SW 1271 (cell line): ENCODE data around the gene ENTPD8.
A peak's percentile ranks its signal among the peaks of the same experiment; 100 is the strongest.
"Not testable (repeated sequence)": the region's sequence is repeated elsewhere in the genome, so short reads cannot be mapped to it uniquely, and the experiment has no call there.

Experiments used
- DNase-seq, 2 experiments: peaks; one replicate each; lab custom pipeline; 2025; lab: John Stamatoyannopoulos, UW

Gene ENTPD8

DNA sequence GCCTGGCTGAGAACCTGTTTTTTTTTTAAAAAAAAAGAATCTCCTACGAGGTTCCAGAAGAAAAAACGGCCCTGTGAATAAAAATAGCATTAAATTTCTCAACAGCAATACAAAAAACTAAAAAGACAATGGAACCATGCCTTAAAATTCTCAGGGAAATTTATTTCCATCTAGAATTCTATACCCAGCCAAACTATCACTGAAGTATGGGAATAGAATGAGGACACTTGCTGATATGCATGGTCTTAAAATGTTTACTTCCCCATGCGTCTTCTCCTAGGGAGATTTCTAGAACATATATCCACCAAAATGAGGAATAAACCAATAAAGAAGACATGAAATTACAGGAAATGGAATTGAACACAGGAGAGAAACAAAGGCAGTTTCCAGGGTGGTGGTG lies 34.5 kb upstream of the ENTPD8 start:
- no peak for DNase-seq

GRCh38 chr9:137474271-137474670 lies 33.1 kb upstream of the ENTPD8 start:
- no peak for DNase-seq

DNA sequence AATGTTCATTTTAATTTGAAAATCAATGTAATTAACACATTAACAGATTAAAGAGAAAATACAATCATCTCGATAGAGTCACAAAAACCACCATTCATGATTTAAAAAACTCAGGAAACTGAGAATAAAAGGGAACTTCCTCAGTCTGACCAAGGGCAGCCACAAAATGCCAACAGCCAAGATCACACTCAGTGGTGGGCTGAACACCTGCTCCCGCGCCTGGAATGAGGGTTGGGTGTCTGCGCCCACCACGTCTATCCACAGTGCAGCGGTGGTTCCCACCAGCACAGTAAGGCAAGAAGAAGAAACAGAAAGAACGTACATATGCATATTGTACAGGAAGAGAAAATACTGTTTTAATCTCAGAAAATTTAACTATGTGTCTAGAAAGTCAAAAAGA lies 29.6 kb upstream of the ENTPD8 start:
- DNase-seq: no peak

DNA sequence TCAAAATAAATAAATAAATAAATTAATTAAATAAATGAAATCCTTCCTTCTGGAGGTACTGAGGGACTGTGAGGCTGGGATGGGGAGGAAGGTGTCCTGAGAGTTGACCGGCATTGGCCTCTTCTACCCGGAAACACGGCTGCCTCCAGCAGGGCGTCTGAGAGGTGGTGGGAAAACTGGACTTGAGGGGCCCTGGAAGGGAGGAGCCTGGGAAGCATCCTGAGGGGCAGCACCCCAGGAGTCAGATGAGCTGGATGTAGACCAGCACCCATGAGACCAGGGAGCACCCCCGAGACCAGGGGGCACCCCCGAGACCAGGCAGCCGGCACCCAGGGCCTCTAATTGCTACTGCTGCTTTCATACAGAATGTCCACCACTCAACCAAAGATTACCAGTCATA lies 26.7 kb upstream of the ENTPD8 start:
- no peak for DNase-seq

DNA sequence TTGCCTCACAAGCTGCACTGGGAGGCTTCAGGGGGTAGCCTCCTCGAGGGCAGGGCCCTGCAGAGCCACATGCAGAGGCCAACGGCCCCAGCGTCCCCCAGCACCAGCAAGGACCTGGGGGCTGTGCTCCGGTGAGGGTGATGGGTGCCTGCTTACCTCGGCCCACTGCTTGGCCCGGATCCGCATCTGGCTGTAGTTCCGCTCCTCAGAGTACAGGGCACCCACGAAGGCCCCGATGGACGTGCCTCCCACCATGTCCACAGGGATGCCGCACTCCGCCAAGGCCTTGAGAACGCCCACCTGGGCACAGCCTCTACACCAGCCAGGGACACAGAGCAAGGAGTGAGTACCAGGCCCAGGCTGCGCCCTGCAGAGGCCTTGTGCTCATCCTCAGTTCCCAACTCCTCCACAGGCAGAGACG lies 26.0 kb upstream of the ENTPD8 start:
- no peak for DNase-seq

DNA sequence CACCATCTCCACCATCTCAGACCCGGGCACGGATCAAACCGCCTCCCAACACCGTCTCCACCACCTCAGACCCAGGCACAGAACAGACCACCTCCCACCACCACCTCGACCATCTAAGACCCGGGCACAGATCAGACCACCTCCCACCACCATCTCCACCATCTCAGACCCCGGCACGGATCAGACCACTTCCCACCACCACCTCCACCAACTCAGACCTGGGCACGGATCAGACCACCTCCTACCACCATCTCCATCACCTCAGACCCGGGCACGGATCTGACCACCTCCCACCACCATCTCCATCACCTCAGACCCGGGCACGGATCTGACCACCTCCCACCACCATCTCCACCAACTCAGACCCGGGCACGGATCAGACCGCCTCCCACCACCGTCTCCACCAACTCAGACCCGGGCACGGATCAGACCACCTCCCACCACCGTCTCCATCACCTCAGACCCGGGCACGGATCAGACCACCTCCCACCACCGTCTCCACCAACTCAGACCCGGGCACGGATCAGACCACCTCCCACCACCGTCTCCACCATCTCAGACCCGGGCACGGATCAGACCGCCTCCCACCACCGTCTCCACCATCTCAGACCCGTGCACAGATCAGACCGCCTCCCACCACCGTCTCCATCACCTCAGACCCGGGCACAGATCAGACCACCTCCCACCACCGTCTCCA lies 25.4 kb upstream of the ENTPD8 start:
- DNase-seq: not testable (repeated sequence)

DNA sequence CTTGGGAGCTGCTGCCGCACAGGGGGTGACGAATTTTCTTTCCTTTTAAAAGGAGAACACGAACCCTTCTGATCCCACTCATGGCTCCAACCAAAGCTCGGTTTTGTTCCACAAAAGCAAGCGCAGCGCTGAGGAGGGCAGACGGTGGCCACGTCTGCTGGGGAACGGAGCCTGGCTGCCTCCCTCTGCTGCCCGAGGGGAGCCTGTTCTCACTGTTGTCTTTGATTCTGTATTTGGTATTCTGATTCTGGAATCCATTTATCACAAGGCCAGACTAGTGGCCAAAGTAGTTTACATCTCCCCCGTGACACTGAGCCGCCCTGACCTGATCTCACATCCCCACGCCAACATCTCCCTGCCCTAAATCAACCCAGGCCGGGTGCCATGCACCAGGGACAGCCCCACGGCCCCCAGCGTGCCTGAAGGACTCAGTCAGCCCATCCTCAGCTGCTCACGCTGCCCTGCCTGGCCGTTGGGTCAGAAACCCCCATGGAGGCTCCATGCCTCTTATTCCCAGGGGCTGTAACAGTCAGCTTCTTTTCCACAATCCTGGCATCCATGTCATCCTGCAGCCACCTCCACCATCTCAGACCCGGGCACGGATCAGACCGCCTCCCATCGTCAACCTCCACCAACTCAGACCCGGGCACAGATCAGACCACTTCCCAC lies 24.7 kb upstream of the ENTPD8 start:
- no peak for DNase-seq

- no peak for DNase-seq
Observed at GRCh38 chr9:137465000-137465719, 24.0 kb upstream of the ENTPD8 start.

DNA sequence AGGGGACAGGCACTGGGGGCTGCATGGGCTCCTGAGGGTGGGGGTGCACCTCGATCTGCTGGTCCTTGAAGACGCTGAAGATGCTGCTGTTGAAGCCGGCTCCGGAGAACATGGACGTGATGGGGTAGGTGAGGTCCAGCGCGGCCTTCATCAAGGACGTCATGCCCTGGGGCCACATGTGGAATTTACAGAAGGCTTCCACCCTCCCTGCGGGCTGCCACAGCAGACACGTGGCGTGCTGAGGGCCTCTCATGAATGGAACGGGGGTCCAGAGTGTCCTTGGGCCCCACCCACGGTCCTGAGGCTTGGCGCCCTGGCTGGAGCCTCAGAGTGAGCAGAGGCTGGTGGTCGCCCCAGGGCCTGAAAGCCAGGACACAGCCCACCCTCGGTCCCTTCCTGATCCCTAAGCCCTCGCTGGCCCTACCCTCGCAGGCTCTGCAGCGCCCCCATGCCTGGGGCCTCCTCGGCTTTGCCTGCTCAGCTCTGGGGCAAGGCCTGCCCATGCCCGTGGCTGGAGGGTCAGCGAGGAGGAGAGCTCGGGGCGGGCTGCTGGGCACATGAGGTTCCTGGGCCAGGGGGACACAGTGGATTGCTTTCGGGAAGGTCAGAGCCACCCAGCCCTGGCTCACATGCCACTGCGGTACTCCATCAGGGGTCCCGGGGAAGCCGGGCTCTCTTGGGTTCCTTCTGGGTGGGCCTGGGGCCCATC lies 23.3 kb upstream of the ENTPD8 start:
- DNase-seq: no peak

DNA sequence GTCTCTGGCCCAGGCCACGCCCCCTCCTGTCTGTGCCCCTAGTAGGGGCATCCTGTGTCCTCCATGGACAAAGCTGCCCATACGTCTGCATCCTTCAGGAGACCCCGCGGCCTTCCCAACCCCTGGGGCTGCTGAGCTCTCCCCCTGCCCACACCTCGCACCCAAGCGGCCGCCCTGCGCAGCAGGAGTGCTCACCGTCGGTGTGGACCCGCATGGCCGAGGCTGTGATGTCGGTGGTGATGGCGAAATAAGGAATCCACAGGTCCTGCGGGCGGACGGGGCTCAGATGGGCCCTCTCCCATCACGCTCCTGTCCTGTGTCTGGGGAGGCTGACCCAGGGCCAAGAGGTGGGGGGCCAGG lies 22.8 kb upstream of the ENTPD8 start:
- DNase-seq: no peak

GRCh38 chr9:137462986-137463930 lies 22.1 kb upstream of the ENTPD8 start:
- DNase-seq: no peak

- DNase-seq: no peak
Observed at GRCh38 chr9:137462396-137462985, 21.3 kb upstream of the ENTPD8 start.

DNA sequence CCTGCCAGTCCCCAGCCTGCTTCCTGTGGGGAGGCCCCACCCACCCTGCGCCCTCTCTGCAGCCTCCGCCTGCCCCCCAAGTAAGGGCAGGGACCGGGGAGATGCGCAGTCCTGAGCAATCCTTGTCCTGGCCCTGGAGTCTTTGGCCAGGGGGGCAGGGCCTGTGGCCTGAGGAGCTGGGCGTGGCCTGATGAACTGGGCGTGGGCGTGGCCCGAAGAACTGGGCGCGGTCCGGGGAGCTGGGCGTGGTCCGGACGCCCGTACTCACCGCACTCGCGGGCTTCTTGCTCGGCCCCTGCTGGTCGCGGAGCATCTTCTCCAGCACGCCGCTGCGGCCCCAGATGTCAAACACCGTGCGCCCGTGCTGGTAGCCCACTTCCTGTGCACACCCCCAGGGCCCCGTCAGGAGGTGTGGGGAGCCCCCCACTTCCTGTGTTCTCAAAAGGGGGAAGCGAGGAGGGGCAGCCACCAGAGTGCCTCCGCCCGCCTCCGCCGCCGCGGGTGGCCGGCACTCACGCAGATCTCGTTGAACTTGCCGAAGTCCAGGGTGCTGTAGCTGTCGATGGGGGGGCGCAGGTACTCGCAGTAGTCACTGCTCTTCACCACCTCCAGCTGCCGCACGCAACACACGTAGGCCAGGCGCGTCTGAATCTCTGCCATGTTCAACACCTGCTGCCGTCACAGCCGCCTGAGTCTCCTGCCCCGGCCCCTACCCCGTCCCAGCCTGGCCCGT lies 20.7 kb upstream of the ENTPD8 start:
- no peak for DNase-seq

- DNase-seq: no peak
Observed at GRCh38 chr9:137461316-137461662, 20.1 kb upstream of the ENTPD8 start.

DNA sequence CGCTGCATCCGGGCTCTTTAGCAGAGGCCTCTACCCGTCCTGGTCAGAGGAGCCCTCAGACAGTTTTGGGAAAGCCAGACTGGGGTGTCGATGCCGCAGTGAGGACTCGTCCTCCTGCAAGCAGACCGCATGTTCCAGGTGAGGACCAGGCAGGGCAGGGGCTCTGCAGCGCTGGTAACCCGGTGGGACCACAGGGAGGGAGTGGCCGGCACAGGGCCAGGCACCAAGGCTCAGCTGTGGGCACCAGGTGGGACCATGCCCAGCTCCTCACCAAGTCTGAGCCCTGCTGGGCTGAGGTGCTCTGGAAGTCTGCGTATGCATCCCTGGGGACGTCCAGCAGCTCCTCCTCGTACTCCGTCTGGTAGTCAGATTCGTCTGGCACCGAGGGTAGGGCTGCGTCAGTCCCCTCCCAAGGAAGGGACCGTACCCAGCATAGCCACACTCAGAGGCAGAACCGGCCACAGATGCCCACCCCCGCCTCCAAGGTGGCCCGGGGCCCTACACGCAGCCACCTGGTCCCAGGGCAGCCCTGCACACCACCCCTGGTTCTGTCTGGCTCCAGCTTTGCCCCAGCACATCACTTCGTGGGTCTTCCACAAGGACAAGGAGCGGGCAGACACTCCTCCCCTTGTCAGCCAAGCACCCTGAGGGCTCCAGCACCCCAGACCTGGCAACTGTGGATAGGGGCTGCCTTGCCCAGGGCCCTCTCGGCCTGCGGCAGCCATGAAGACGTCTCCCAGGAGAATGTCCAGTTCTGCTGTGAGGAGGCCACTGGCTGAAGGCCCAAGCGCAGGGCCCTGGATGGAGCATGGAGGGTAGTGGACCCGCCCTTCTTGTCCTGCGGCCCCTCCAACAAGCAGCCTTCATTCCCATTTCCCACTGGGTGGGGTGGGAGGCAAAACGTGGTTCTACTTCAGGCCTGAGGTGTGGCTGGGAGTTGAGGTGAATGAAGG lies 19.5 kb upstream of the ENTPD8 start:
- no peak for DNase-seq

GRCh38 chr9:137459601-137460362 lies 18.6 kb upstream of the ENTPD8 start:
- no peak for DNase-seq

DNA sequence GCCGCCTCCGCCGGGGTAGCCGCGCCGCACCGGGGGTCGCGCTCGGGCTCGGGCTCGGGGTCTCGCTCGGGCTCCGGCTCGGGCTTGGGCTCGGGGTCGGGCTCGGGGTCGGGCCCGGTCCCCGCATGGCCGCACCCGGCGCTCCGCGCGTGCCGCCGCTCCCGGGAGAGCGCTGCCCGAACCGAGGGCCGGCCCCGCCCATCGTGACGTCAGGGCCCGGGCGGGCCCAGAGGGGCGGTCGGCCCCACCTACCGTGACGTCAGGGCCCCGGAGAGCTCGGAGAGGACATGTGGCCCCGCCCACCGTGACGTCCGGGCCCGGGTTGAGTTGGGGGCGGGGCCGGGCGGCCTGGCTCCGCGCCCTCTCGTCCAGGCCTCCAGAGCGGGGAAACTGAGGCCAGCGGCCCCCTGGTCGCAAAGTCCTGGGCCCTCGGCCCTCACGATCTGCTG lies 18.0 kb upstream of the ENTPD8 start, which contains the start of gene NSMF:
Gene NSMF (minus strand): TSS at position 183 of the 449 bp plus-strand sequence. CDS start 232 bp downstream, outside the sequence.
- DNase-seq: peak; percentile 65 to 83
